ENCODE measurements around the gene DCAF17.

Gene DCAF17, protein sequence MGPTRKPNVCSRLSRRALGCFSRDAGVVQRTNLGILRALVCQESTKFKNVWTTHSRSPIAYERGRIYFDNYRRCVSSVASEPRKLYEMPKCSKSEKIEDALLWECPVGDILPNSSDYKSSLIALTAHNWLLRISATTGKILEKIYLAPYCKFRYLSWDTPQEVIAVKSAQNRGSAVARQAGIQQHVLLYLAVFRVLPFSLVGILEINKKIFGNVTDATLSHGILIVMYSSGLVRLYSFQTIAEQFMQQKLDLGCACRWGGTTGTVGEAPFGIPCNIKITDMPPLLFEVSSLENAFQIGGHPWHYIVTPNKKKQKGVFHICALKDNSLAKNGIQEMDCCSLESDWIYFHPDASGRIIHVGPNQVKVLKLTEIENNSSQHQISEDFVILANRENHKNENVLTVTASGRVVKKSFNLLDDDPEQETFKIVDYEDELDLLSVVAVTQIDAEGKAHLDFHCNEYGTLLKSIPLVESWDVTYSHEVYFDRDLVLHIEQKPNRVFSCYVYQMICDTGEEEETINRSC

DNA sequence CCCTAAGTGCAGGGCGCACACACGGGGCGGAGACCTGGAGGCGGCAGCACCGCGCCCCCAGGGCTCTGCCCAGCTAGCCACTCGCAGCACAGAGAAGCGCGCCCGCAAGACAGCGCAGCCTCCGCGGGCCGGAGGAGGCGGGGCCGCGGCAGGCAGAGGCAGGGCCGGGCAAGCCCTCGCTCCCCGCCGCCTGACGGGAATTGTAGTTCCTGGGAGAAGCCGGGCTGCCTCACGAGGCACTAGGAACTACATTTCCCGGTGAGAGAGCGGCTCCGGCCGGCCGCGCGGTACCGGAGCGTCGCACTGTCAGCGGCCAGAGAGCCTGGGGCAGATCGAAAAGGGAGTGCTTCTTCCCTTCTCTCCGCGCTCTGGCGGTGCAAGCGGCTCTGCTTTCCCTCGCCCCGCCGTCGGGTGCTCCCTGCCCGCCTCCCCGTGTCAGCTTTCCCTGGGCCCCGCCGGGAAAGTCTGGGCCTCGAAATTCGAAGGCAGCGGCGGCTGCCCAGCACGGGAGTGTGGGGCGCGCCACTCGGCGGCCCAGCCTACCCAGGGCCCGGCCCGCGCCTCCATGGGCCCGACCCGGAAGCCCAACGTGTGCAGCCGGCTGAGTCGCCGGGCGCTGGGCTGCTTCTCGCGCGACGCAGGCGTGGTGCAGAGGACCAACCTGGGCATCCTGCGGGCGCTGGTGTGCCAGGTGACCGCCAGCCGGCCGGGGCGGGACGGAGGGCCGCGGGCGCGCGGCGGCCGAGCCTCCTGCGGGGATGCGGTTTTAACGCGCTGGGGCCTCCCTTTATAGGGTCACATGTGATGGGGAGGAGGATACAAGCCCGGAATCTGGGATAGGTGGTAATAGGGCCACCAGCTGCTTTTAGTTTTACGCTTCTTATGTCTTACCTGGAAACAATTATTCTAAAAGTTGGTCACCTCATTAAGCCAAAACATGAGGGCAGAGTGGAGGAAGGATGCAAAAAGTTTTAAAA lies at the start of gene DCAF17:
Gene DCAF17, plus strand, starts transcription at position 214 of the 977 bp plus-strand sequence. Its CDS starts 352 bp downstream, at position 566.
- peak; percentile 92 to 93 for DNase-seq

DNA sequence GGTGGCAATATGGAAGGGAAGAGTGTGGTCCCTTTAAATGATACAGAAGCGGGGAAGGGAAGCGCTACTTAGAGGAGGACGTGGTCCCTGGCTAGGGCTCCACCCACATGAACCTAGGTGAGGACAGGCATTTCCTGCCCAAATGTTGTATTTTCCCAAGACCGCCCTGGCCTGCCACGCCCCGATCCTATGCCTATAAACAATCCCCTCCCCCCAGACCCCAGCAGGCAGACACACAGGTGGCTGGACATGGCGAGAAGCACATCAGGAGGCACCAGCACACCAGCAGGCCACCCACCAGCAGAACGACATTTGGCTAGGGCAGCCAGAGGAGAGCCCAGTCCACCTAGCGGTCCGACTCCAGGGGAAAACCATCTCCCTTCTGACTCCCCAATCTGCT lies 47.4 kb upstream of the DCAF17 start:
- no peak for DNase-seq

DNA sequence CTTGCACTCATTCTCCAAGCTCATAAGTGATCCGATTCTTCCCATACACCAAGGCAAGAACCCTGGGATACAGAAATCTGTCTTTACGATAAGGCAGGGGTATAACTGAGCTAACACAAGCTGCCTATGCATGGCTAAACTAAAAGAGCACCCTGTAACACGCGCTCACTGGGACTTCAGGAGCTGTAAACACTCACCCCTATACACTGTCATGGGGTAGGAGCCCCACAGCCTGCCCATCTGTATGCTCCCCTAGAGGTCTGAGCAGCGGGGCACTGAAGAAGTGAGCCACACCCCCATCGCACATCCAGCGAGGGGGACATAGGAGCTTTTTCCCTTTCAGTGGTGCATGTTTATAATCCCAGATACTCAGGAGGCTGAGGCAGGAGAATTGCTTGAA lies 47.0 kb upstream of the DCAF17 start:
- no peak for DNase-seq

DNA sequence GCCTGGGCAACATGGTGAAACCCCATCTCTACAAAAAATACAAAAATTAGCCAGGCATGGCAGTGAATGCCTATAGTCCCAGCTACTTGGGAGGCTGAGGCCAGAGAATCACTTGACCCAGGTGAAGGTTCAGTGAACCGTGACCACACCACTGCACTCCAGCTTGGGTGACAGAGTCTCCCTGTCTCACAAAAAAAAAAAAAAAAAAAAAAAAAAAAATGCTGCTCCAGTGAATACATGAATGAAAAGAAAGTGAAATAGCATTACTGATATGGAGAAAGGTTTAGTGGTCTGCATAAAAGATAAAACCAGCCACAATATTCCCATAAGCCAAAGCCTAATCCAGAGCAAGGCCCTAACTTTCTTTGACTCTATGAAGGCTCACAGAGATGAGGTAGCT lies 44.7 kb upstream of the DCAF17 start:
- no peak for DNase-seq

DNA sequence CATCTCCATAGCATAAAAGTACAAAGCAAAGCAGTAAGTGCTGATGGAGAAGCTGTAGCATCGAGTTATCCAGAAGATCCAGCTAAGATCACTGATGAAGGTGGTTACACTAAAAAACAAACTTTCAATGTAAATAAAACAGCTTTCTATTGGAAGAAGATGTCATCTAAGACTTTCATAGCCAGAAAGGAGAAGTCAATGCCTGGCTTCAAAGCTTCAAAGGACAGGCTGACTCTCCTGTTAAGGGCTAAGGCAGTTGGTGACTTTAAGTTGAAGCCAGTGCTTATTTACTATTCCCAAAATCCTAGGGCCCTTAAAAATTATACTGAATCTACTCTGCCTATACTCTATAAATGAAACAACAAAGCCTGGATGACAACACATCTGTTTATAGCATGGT lies 44.2 kb upstream of the DCAF17 start:
- no peak for DNase-seq

DNA sequence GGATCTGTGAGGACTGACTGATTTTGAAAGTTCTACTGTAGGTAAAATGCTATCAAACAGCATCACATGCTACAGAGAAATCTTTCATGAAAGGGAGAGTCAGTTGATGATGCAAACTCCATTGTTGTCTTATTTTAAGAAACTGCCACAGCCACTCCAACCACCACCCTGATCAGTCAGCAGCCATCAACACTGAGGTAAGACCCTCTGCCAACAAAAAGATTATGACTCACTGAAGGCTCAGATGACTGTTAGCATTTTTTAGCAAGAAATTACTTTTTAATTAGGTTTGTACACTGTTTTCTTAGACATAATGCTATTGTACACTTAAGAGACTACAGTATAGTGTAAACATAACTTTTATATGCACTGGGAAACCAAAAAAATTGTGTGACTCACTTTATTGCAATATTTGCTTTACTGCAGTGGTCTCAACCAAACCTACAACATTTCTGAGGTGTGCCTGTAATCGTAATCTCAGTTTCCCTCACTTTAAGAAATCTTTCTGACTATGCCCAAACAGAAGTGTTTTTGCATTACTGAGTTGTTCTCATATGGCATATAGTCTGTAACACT lies 43.0 kb upstream of the DCAF17 start:
- no peak for DNase-seq

DNA sequence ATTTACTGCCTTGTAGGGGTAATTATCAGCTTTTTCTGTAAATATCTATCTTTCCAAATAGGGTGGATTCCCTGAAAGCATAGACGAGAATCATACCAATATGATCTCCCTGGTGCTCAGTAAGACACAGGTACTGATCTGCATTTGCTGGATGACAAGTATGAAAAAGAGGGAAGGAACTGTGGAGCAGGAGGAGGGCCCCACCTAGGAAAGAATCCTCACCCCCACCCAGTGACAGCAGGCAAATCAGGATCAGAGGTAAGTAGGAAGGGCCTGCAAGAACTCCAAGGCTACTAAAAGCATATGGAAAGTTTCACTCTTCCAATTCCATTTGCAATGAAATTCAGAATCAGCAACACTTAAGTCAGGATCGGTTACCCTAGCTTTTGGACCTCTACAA lies 42.5 kb upstream of the DCAF17 start:
- DNase-seq: no peak

DNA sequence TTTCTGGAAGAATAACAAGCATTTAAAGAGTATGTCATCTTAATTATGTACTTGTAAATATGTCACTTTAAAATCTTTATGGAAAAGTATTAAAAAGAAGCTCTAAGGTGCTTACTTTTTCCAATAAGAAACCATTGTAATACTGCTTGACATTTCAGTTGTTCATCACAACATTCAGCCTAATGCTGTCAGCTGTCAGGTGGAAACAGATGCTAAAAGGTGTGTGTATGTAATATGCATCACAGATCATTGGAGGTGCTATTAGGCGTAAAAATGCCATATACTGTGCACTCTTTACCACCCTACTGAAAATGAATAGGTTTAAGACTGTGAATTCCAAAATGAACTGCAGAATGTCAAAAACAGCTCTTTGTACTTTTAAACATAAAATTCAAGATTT lies 40.5 kb upstream of the DCAF17 start:
- DNase-seq: no peak

DNA sequence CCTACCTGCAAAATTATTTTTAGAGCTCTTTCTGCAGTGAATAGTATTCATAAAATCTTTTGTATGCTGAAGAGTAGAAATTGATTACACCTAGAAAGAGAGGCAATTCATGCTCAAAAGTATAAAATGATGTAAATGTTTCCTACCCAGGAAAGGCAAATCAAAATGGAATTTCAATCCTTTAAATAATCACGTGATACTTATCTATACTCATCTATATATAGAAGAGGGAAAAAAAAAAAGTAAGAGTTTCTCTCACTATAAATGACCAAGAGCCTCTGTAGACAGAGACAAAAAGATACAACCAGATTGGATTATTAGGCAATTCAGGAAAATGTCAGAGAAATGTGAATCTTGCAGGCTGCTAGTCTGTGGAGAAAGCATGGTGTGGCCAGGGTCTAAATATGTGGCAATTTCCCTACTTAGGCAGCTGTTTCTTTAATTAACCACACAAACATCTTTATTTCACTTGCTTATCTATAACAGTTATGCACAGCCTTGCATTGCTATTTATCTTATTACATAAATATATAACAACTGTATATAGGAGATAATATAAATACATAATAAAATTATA lies 39.8 kb upstream of the DCAF17 start:
- no peak for DNase-seq

DNA sequence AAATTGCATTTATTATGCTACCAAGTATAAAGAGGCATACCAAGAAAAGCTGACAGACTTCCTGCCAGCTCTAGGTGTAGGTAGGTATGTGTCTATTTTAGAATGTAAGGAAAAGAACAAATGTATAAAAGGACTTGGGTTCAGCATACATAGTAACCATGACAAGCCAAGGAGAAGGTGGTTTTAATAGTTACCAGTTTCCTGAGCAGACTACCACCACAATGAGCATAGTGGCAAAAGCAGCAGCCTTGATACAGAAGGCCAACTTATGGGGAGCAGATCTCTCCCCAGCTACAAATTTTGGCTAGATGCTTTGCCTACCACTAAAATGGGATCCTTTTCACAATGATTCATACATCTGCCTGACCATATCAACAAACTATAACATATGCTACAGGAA lies 34.7 kb upstream of the DCAF17 start:
- no peak for DNase-seq

DNA sequence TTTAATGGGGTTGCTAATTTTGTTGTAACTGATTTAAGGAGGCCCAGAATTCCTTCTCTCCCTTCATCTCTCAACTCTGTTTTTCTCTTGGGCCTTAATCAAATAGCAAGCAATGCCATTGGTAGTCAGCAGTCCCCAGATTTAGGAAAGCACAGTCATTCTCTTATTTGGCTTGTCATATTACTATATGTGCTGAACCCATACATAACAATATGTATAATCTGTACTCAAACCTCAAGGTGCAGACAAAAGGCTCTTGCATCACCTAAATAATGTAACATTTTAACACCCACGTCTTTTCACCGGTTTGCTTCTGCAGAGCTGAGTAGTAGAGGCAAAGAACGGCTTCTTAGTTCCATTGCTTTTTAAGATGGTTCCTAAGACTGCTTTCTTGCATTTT lies 33.6 kb upstream of the DCAF17 start:
- DNase-seq: no peak

DNA sequence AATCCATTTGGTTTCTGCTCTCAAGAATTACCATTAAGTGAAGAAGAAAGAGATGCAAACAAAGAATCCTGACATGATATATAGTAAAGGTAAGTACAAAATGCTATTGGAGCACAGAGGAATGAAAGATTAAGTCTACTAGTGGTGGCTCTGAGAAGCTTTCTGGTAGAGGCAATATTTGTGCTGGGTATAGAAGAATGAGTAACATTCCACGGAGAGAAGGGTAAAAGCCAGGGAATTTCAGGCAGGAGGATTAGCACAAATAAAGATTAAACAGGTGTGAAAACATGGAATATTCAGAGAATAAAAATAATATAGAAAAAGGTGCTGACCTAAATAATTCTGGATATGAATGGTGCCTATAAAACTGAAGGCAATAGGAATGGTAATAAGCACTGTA lies 32.1 kb upstream of the DCAF17 start:
- DNase-seq: no peak

DNA sequence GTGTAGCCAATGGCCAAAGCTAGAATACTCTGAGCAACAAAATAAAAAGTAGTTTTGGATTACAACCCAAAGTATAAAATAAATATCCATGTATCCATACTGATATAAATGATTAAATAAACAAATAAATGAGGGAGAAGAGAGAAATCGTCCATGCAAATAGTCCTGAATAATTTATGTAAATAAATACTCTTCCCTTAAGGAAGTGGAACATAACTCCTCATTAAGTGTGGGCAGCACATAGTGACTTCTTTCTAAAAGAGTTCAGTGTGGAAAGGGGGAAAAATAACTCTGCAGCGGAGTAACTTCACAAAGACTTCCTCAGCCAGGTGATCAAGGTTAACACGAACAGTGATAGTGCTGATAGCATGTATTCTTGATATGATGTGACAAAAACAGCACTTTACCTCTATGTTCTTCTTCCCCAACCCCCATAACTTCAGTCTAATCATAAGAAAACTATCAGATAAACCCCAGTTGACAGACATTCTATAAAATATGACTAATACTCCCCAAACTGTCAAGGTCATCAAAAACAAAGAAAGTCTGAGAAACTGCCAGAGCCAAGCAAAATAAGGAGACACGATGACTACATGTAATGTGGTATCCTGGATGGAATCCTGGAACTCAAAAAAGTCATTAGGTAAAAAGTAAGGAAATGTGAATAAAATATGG lies 31.0 kb upstream of the DCAF17 start:
- DNase-seq: no peak

DNA sequence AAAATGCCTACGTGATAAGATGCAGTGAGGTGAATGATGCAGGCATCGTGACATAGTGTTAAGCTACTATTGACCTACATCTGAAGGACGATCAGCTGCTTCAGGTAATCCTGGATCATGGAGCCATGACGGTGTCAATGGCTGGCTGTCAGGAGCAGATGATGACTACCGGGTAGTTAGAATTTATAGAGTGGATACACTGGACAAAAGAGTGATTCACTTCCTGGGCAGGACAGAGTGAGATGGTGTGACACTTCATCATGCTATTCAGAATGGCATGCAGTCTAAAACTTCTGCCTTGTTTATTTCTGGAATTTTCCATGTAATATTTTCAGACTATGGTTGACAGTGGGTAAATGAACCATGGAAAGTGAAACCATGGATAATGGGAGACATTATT lies 29.8 kb upstream of the DCAF17 start:
- DNase-seq: no peak

DNA sequence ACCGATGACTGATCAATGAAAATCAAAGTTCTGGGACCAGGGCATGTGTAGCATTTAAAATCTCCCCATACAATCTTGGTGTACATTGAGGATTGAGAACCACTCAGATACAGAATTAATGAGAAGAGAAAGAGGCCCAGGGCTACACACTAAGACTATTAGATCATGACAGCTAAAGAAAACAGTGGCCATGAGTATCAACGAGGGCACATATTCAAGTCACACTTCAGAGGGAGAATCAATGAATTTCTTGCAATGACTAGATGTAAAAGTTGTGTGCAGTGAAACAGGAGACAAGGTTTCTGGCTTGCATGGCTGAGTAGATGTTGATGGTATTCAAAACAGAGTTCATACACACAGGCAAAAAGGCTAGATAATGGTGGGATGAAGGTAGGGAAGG lies 29.3 kb upstream of the DCAF17 start:
- no peak for DNase-seq

DNA sequence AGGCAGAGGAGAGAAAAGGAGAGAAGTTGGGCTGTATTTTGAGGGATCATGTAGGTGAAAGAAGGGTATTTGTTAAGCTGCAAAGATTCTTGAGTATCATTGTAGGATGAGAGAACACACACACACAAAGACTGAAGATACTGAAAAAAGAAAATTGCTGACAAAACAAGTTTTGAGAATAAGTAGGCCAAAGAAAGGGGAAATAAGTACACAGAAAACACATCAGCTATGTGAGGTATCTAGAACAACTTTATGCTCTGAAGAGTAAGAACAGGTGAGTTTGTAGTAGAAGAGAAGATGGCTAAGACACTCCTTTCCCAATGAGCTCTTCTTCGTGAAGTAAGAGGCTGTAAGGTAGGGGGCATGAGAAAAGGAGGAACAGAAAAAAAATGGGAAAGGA lies 28.5 kb upstream of the DCAF17 start:
- no peak for DNase-seq

DNA sequence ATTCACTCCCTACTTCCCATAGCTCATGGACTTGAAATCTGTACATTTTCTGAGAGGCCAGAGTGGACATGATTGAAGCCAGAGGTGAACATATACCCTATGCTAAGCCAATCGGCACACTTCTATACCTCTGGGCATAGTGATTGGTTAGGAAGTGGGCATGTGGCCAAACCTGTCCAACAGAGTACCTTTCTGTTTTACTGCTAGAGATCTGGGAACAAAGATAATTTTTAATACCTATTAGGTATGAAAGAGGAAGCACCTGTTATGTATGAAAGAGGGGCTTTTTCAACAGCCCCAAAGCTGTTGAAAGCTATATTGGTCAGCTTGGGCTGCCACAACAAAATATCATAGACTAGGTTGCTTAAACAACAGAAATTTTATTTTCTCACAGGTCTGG lies 28.0 kb upstream of the DCAF17 start:
- no peak for DNase-seq

DNA sequence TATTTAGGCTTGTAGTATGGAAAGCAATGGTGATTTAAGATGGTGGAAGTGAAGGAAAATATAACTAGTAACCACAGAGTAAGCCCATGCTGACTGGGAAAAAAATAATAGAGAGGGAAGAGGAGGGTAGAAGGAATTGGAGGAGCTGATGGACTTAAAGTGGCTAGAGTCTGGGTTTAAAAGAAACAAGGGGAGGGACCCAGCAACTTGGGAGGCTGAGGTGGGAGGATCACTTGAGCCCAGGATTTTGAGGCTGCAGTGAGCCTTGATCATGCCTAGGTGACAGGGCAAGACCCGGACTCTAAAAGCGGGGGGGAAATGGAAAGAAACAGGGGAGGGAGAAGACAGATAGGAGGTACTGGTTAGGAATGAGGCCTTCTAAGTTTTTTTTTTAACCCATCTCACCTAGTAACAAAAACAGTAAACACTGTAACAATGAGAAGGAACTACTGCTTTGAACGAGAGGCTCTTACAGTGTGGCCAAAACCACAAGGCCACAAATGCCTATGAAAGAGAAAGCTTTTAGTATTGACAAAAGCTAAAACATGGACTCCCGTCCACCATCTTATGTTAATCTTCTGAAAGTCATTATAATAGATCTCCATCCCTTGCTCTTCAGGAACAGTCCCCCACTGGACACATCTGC lies 26.9 kb upstream of the DCAF17 start:
- DNase-seq: no peak

DNA sequence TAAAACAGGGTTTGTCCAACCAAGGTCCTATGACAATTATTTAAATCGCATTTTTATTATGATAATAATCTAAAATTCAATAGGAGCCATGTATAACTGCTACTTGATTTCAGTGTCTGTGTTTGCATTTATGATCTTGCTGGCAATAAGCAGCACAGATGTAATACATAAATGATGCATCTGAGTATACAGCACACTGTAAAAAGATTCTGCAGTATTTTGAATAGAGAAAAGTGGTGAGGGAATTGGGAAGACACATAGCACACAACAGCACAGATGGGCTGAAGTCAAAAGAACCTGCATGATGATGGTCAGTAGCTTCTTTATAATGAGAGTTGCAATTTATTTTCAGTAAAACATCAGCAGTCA lies 26.4 kb upstream of the DCAF17 start:
- DNase-seq: no peak

DNA sequence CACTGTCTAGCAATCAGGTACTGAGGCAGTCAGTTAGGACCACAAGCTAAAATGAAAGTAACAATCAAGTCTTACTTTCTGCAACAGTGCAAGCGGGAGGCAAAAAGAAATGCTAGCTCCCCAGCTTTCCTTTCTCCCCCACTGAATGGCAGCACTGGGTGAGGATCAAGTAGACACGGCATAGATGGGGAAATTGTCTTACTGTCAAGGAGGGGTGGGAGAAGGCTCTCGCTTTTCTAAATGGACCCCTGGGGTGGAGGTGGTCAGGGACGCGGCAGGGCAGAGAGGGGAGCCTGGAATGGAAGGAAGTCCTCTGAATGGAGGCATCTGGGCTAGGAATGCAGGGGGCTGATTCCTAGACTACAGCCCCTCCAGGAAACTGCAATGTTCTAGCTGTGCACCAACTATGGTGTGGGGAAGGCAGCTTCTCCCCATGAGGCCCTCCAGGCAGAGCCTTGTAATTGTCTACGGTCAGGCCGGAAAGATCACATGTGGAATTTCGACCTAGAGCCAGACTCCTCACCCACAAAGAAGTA lies 24.5 kb upstream of the DCAF17 start:
- no peak for DNase-seq

DNA sequence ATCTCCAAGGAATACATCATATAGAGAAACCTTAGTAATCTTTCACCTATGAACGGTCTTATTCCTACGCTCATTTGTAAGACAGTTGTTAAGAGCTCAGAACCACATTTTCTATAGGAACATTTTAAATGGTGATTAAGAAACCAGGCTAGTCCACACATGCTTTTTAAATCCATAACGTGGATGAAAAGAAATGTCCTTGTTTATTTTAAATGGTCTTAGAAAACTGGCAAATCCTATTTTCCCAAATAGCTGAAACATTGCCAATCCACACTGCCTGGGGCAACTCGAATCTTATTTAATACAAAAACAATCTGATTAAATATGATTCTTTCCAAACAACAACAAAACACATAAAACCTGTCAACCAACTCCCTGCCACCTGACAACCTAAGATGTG lies 23.9 kb upstream of the DCAF17 start:
- no peak for DNase-seq

DNA sequence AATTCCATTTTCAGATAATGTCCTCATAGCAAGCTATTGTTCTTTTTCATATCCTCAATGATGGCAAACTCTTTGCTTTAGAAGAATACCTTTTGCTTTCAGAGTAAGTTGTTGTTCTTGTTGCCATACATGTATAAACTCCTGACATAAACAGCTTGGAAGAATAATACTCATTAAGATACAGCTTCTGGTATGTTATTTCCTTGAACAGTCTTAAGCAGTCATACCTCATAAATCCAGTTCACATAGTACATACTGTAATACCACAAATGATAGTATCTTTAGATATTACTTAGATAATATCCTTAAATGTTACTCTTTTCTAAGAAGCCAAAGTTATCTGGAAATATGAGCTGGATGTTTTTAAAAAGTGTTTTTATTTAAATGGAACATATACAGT lies 23.4 kb upstream of the DCAF17 start:
- DNase-seq: no peak
